LNCAP (cell line): ENCODE measurements around the gene TTC12.

ENCODE experiments used
- CTCF ChIP-seq: fragments of 450-650 bp; IDR thresholded peaks from 2 replicates; pipeline ENCODE4 v1.5.1; 2017; ENCODE audit warnings: mild to moderate bottlenecking

TTC12 gene

GRCh38 chr11:113409526-113409925 is 95.1 kb downstream of the TTC12 start:
- TF ChIP-seq CTCF = no peak

GRCh38 chr11:113410414-113411135 is 96.2 kb downstream of the TTC12 start:
- no peak for TF ChIP-seq CTCF

- TF ChIP-seq CTCF = no peak
These were observed 97.2 kb downstream of the TTC12 start for GRCh38 chr11:113411536-113411935.

- no peak for TF ChIP-seq CTCF
These were observed 98.3 kb downstream of the TTC12 start for GRCh38 chr11:113412675-113413074.

- no peak for TF ChIP-seq CTCF
These were observed 101.0 kb downstream of the TTC12 start for GRCh38 chr11:113415343-113415742.
